H9 (cell line): ENCODE data around the gene HSD17B3. TPM values are rescaled to one million over a fixed set of nuclear protein-coding genes. Genes with fewer than 3 reads are reported as not detected.
"Not testable (repeated sequence)": the region's sequence is repeated elsewhere in the genome, so short reads cannot be mapped to it uniquely, and the experiment has no call there.

Source experiments
- DNase-seq: peaks from one replicate; pipeline ENCODE4 v3.0.0-alpha.2; 2017
- H2AFZ ChIP-seq: one replicate; pipeline ENCODE4 v1.6.1; 2013; ENCODE audit warnings: mild to moderate bottlenecking, low read length, control low read depth, moderate library complexity
- H2AK5ac ChIP-seq: 2 replicates; pipeline ENCODE4 v1.6.1; 2013; ENCODE audit warnings: low read length, control low read depth, mixed read lengths; ENCODE audit not compliant: insufficient read length
- H2BK120ac ChIP-seq: one replicate; pipeline ENCODE4 v1.6.1; 2013; ENCODE audit warnings: low read depth, mild to moderate bottlenecking, low read length, control low read depth, inconsistent platforms; ENCODE audit not compliant: poor library complexity, severe bottlenecking
- H2BK12ac ChIP-seq: 2 replicates; pipeline ENCODE4 v1.6.1; 2013; ENCODE audit warnings: low read length, control low read depth, mixed read lengths, low read depth; ENCODE audit not compliant: insufficient read length
- H2BK15ac ChIP-seq: 2 replicates; pipeline ENCODE4 v1.6.1; 2013; ENCODE audit warnings: low read depth, low read length, control low read depth
- H2BK20ac ChIP-seq: one replicate; pipeline ENCODE4 v1.6.1; 2013; ENCODE audit warnings: low read depth, mild to moderate bottlenecking, low read length, control low read depth, inconsistent platforms; ENCODE audit not compliant: poor library complexity, severe bottlenecking
- H2BK5ac ChIP-seq: 2 replicates; pipeline ENCODE4 v1.6.1; 2013; ENCODE audit warnings: low read length, control low read depth, mixed read lengths; ENCODE audit not compliant: insufficient read length
- H3K14ac ChIP-seq: 2 replicates; pipeline ENCODE4 v1.6.1; 2013; ENCODE audit warnings: low read length, control low read depth; ENCODE audit not compliant: insufficient read depth
- H3K18ac ChIP-seq: 2 replicates; pipeline ENCODE4 v1.6.1; 2013; ENCODE audit warnings: low read depth, mild to moderate bottlenecking, mixed read lengths, low read length, control low read depth; ENCODE audit not compliant: insufficient read length
- H3K23ac ChIP-seq: 2 replicates; pipeline ENCODE4 v1.6.1; 2013; ENCODE audit warnings: low read length, control low read depth, mixed read lengths, low read depth; ENCODE audit not compliant: insufficient read length
- H3K23me2 ChIP-seq: 2 replicates; pipeline ENCODE4 v1.6.1; 2013; ENCODE audit warnings: low read depth, mild to moderate bottlenecking, mixed read lengths, low read length, control low read depth; ENCODE audit not compliant: insufficient read length, poor library complexity, severe bottlenecking
- H3K27ac ChIP-seq: 2 replicates; pipeline ENCODE4 v1.5.1; 2013; ENCODE audit warnings: low read length, control low read depth, mixed read lengths, low read depth; ENCODE audit not compliant: insufficient read length
- H3K27me3 ChIP-seq: 2 replicates; pipeline ENCODE4 v1.6.1; 2013; ENCODE audit warnings: low read length, control low read depth, inconsistent platforms; ENCODE audit not compliant: insufficient read depth
- H3K4ac ChIP-seq: 2 replicates; pipeline ENCODE4 v1.6.1; 2013; ENCODE audit warnings: low read depth, mild to moderate bottlenecking, control low read depth, inconsistent platforms, low read length, moderate library complexity
- H3K4me1 ChIP-seq: 2 replicates; pipeline ENCODE4 v1.6.1; 2013; ENCODE audit warnings: low read length, control low read depth, inconsistent platforms; ENCODE audit not compliant: insufficient read depth
- H3K4me2 ChIP-seq: 2 replicates; pipeline ENCODE4 v1.6.1; 2013; ENCODE audit warnings: low read length, control low read depth, mixed read lengths; ENCODE audit not compliant: insufficient read length, insufficient read depth
- H3K56ac ChIP-seq: 2 replicates; pipeline ENCODE4 v1.6.1; 2013; ENCODE audit warnings: low read depth, mild to moderate bottlenecking, mixed read lengths, low read length, control low read depth; ENCODE audit not compliant: insufficient read length
- H3K79me1 ChIP-seq: 2 replicates; pipeline ENCODE4 v1.6.1; 2013; ENCODE audit warnings: low read depth, mild to moderate bottlenecking, moderate library complexity, low read length, control low read depth, inconsistent platforms; ENCODE audit not compliant: insufficient read depth, poor library complexity, severe bottlenecking
- H3K79me2 ChIP-seq: 2 replicates; pipeline ENCODE4 v1.6.1; 2013; ENCODE audit warnings: low read length, control low read depth, inconsistent platforms; ENCODE audit not compliant: insufficient read depth
- H3K9ac ChIP-seq: 2 replicates; pipeline ENCODE4 v1.6.1; 2013; ENCODE audit warnings: low read length, control low read depth, mixed read lengths; ENCODE audit not compliant: insufficient read length; ENCODE audit errors: extremely low read depth
- H3K9me3 ChIP-seq: one replicate; pipeline ENCODE4 v1.6.1; 2013; ENCODE audit warnings: low read depth, low read length, inconsistent platforms; ENCODE audit not compliant: control insufficient read depth
- H3T11ph ChIP-seq: one replicate; pipeline ENCODE4 v1.6.1; 2013; ENCODE audit warnings: mild to moderate bottlenecking, low read length, control low read depth, inconsistent platforms
- H4K20me1 ChIP-seq: one replicate; pipeline ENCODE4 v1.6.1; 2013; ENCODE audit not compliant: control insufficient read depth, insufficient read length, insufficient read depth
- H4K5ac ChIP-seq: 2 replicates; pipeline ENCODE4 v1.6.1; 2013; ENCODE audit warnings: low read depth, mild to moderate bottlenecking, mixed read lengths, low read length, control low read depth; ENCODE audit not compliant: insufficient read length
- H4K8ac ChIP-seq: replicated peaks from 2 replicates; pipeline ENCODE4 v1.6.1; 2013; ENCODE audit warnings: low read length, control low read depth, mixed read lengths, low read depth; ENCODE audit not compliant: insufficient read length
- H4K91ac ChIP-seq: 2 replicates; pipeline ENCODE4 v1.6.1; 2013; ENCODE audit warnings: low read depth, mild to moderate bottlenecking, moderate library complexity, mixed read lengths, low read length, control low read depth; ENCODE audit not compliant: insufficient read length
- H3K27ac Mint-ChIP-seq, 3 experiments: 2 replicates in 2 of 3; 3 replicates in 1 of 3; pipeline ENCODE4 v1.8.0; 2020 to 2021; ENCODE audit warnings: mixed read lengths in 3 of 3, mild to moderate bottlenecking in 1 of 3, moderate library complexity in 1 of 3
- H3K27me3 Mint-ChIP-seq: 2 replicates; pipeline ENCODE4 v1.8.0; 2021; ENCODE audit warnings: low read depth, mild to moderate bottlenecking, moderate library complexity, mixed read lengths
- H3K36me3 Mint-ChIP-seq, 3 experiments: 2 replicates in 2 of 3; 3 replicates in 1 of 3; pipeline ENCODE4 v1.8.0; 2020 to 2021; ENCODE audit warnings: low read depth in 3 of 3, mixed read lengths in 3 of 3; ENCODE audit not compliant: insufficient read depth in 1 of 3
- H3K4me1 Mint-ChIP-seq, 2 experiments: 2 replicates each; pipeline ENCODE4 v1.8.0; 2020; ENCODE audit warnings: mixed read lengths in 2 of 2
- H3K4me3 Mint-ChIP-seq, 2 experiments: 2 replicates in 1 of 2; 3 replicates in 1 of 2; pipeline ENCODE4 v1.8.0; 2020 to 2021; ENCODE audit warnings: mild to moderate bottlenecking in 2 of 2, mixed read lengths in 2 of 2, moderate library complexity in 1 of 2
- H3K9me3 Mint-ChIP-seq, 2 experiments: 2 replicates in 1 of 2; 3 replicates in 1 of 2; pipeline ENCODE4 v1.8.0; 2020; ENCODE audit warnings: mild to moderate bottlenecking in 2 of 2, mixed read lengths in 2 of 2, moderate library complexity in 1 of 2
- WGBS: extraction: QIAGEN DNeasy Blood & Tissue Kit; methylation state at CpG from one replicate; pipeline ENCODE4 v1.1.7; 2013; ENCODE audit warnings: missing lambda C conversion rate, low lambda C conversion rate, mixed read lengths; ENCODE audit not compliant: insufficient read length; ENCODE audit errors: extremely low coverage; 5-methylcytosine and 5-hydroxymethylcytosine counted together
- total RNA-seq: library from RNA; stranded (reverse); gene quantifications from 2 replicates; pipeline ENCODE4 v1.2.1, GENCODE V29; 2021
- TF ChIP-seq, protein P1 (sequence below): fragments of 200-600 bp; sonication (generic); conservative IDR thresholded peaks from 3 replicates; pipeline ENCODE4 v1.8.0; 2021; ENCODE audit warnings: antibody characterized with exemption, mild to moderate bottlenecking

The HSD17B3 gene
- total RNA-seq, 1 experiment from 2014 or later: not detected

DNA sequence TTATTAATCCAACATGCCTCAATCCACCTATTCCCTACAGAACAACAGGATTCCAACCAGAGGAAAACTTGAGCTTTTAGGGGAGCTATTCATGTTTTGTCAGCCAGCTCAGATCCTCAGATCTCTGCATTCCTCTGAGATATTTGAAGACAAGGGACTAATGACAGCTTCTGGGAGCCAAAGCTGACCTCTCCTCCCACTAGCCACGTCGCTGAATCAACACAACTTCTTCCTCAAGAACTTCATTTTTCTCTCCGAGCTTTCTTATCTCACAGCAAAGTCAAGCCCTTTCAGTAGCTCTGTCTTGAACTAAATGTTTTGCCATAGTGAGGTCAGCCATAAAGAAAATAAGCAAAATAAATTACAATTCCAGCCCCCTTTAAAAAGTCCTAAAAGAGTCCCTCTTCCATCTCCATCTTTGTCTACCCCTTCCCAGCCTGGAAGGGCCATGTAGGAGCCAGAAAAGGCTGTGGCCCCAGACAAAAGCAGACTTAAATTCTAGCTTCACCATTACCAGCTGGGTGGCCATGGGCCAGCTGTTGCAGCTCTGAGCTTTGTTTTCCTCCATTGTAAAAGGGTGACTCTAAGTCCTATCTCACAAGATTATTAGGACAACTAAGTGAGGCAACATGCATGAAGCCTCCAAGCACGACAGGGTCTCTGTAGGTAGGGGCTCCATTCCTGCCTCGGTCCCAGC is 65.0 kb downstream of the HSD17B3 start:
- H3K4me1 ChIP-seq: no peaks in the 10 kb centered on the region
- H2BK120ac ChIP-seq: no peak overlapping the region
- H3K23ac ChIP-seq: no peak overlapping the region
- H3K18ac ChIP-seq: no peak overlapping the region
- no peaks in the 10 kb centered on the region for H3K23me2 ChIP-seq
- no peaks in the 10 kb centered on the region for H3K9me3 ChIP-seq
- H2BK15ac ChIP-seq: no peak overlapping the region
- H2BK5ac ChIP-seq: no peak overlapping the region
- DNase-seq: no peak
- no peaks in the 10 kb centered on the region; a peak in 1 of 7 replicates for H3K36me3 Mint-ChIP-seq
- H4K8ac ChIP-seq: no peak overlapping the region
- H3K79me1 ChIP-seq: no peaks in the 10 kb centered on the region
- H2BK20ac ChIP-seq: no peak overlapping the region
- no peak overlapping the region for H3K27ac ChIP-seq
- no peaks in the 10 kb centered on the region; a peak in 1 of 4 replicates for H3K4me1 Mint-ChIP-seq
- H3K27ac Mint-ChIP-seq: no peak overlapping the region
- H2AFZ ChIP-seq: no peak overlapping the region
- H4K5ac ChIP-seq: no peak overlapping the region
- no peaks in the 10 kb centered on the region for H3K9me3 Mint-ChIP-seq
- no peaks in the 10 kb centered on the region for H3K27me3 ChIP-seq
- H4K91ac ChIP-seq: no peak overlapping the region
- H3K4me2 ChIP-seq: no peak overlapping the region
- WGBS: no CpG with 5 or more reads among the region's 5 CpGs
- no peak overlapping the region for H3K14ac ChIP-seq
- no peaks in the 10 kb centered on the region for H4K20me1 ChIP-seq
- no peak overlapping the region for H2AK5ac ChIP-seq
- no peak overlapping the region for H3K4me3 Mint-ChIP-seq
- no peaks in the 10 kb centered on the region for H3K79me2 ChIP-seq
- H2BK12ac ChIP-seq: no peak overlapping the region
- TF ChIP-seq, protein P1, sequence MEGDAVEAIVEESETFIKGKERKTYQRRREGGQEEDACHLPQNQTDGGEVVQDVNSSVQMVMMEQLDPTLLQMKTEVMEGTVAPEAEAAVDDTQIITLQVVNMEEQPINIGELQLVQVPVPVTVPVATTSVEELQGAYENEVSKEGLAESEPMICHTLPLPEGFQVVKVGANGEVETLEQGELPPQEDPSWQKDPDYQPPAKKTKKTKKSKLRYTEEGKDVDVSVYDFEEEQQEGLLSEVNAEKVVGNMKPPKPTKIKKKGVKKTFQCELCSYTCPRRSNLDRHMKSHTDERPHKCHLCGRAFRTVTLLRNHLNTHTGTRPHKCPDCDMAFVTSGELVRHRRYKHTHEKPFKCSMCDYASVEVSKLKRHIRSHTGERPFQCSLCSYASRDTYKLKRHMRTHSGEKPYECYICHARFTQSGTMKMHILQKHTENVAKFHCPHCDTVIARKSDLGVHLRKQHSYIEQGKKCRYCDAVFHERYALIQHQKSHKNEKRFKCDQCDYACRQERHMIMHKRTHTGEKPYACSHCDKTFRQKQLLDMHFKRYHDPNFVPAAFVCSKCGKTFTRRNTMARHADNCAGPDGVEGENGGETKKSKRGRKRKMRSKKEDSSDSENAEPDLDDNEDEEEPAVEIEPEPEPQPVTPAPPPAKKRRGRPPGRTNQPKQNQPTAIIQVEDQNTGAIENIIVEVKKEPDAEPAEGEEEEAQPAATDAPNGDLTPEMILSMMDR: no peak
- no peak overlapping the region for H3T11ph ChIP-seq
- no peak overlapping the region for H3K56ac ChIP-seq
- H3K27me3 Mint-ChIP-seq: no peaks in the 10 kb centered on the region; the same call in 1 of the 2 replicates
- H3K9ac ChIP-seq: no peak overlapping the region
- no peak overlapping the region for H3K4ac ChIP-seq

DNA sequence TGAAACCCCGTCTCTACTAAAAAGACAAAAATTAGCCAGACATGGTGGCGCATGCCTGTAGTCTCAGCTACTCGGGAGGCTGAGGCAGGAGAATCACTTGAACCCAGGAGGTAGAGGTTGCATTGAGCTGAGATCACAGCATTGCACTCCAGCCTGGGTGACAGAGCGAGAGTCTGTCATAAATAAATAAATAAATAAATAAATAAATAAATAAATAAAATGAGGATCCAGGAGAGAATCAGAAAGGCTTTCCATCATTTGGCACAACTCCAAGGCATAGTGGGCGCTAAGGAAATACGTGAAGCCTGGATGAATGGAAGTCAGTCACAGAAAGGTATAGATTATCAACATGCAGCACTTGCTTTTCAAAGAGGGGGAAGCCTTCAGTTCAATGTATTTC is 65.6 kb downstream of the HSD17B3 start:
- not testable (repeated sequence) for H3K4me3 Mint-ChIP-seq, DNase-seq, H3K4me1 Mint-ChIP-seq

More for the DNA sequence above, 65.6 kb downstream of the HSD17B3 start:
- not testable (repeated sequence) for H4K91ac ChIP-seq, H2BK15ac ChIP-seq, H3K56ac ChIP-seq, H3K4me2 ChIP-seq, H3K4ac ChIP-seq, H3K9ac ChIP-seq, H4K20me1 ChIP-seq, H4K8ac ChIP-seq, H3K27ac Mint-ChIP-seq, H2AFZ ChIP-seq, H2BK120ac ChIP-seq, H3K18ac ChIP-seq, H2AK5ac ChIP-seq, H3T11ph ChIP-seq, H3K14ac ChIP-seq, H2BK20ac ChIP-seq, H3K79me2 ChIP-seq, H4K5ac ChIP-seq, H2BK5ac ChIP-seq, H3K9me3 ChIP-seq, H3K27me3 Mint-ChIP-seq, H3K79me1 ChIP-seq, H3K23me2 ChIP-seq, H3K23ac ChIP-seq, H3K27me3 ChIP-seq, H2BK12ac ChIP-seq, H3K36me3 Mint-ChIP-seq, H3K27ac ChIP-seq, H3K4me1 ChIP-seq, H3K9me3 Mint-ChIP-seq
- no CpG with 5 or more reads among the region's 6 CpGs for WGBS
